H1 (cell line): ENCODE measurements around the gene SIPA1L2. TPM values are rescaled to one million over a fixed set of nuclear protein-coding genes. Genes with fewer than 3 reads are reported as not detected.

Source experiments
- CBX8 ChIP-seq: fragments of 300-800, 300-1000 bp; sonication (generic); IDR thresholded peaks from 2 replicates; pipeline ENCODE4 v1.7.1; 2016; ENCODE audit warnings: low read depth, low read length, borderline replicate concordance
- SP2 ChIP-seq: IDR thresholded peaks from 2 replicates; pipeline ENCODE4 v1.6.1; 2012; ENCODE audit warnings: mild to moderate bottlenecking, low read length, inconsistent platforms
- ZNF274 ChIP-seq: IDR thresholded peaks from 2 replicates; pipeline ENCODE4 v1.7.0; 2012; ENCODE audit warnings: low read length, borderline replicate concordance; ENCODE audit errors: extremely low read depth
- polyA plus RNA-seq, 7 experiments: library from polyadenylated mRNA; depleted of rRNA in 3 of 7; stranded (reverse) in 5 of 7; unstranded in 2 of 7; fragments of >200 nt in 5 of 7; fragments of 200-250 nt in 2 of 7; gene quantifications; 1 replicate in 5 of 7; 2 replicates in 1 of 7; 4 replicates in 1 of 7; pipeline versions ENCODE4 v1.2.1 to v1.2.3, GENCODE V29; 2011 to 2013; ENCODE audit warnings: missing spikeins in 2 of 7, mixed read lengths in 2 of 7
- total RNA-seq: library from RNA; stranded (reverse); fragmentation: NEBNext Ultra II Directional; extraction: Animal tissue kit (Norgen Biotek cat#: 25700); gene quantifications from 2 replicates; pipeline ENCODE4 v1.2.1, GENCODE V29; 2021

SIPA1L2 gene
- total and polyA plus RNA-seq, 2 of the 8 experiments (the other 6 are each of a cell fraction or from before 2014, with no cell fraction given), result 7.7 to 13.2 TPM

GRCh38 chr1:232589111-232589811 is 40.7 kb downstream of the SIPA1L2 start (continued):
- TF ChIP-seq CBX8 (no peak), SP2 (no peak), ZNF274 (no peak)
